ENCODE results near the gene CTDNEP1.

DNA sequence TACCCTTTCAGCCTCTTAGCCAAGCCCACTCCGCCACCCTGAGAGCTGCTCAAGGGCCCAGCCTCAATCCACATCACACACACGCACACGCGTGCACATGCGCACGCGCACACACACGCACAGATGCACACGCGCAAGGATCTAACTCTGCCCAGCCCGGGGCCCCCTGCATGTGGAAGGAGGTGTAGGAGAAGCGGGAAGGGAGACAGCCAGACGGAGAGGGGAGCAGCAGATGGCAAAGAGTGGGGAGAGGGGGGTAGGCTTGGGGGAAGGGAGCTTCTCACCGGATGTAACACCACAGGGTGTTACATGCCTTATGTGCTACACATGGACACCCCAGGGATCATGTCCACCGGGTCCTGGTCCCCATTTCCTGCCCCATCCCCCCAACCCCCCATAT, 47.2 kb downstream of the CTDNEP1 start:
- no peak for TF ChIP-seq POLR2AphosphoS5 (IDR thresholded peaks at IDR 0.05; ENCODE audit: borderline replicate concordance, low read depth, low read length)
- TF ChIP-seq EZH2 (IDR thresholded peaks at IDR 0.05) = no peak
- no peak for TF ChIP-seq FOXP2 (optimal IDR thresholded peaks at IDR 0.05; ENCODE audit: control extremely low read depth, extremely low read length, insufficient read depth)
